Measurements from ENCODE around the gene DOCK7. TPM values are rescaled to one million over a fixed set of nuclear protein-coding genes. Genes with fewer than 3 reads are reported as not detected.
"Not testable (repeated sequence)": the region's sequence is repeated elsewhere in the genome, so short reads cannot be mapped to it uniquely, and the experiment has no call there.

The DOCK7 gene
- total RNA-seq, 1 experiment from 2014 or later, result 70.1 TPM

DNA sequence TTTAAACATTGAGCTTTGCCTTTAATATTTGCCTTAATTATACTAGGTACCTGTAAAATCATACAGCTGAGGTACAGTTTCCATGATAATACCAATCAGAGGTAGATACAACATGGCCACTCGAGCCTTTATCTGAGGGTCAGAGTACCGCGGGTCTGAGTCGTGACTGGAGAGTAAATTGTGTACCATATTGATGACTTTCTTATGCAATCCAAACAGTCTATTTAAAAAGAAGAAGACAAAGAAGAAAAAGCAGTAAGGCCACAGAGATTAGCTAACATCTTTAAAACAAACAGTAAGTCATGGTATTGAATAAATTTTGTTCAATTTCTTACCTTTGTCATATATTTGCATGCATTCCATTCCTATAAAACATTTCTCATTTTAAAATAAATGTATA is 159.0 kb downstream of the DOCK7 start:
- Histone ChIP-seq H3K9me3 (ENCODE audit: low read length) (no peaks in the 10 kb centered on the region), H3K4me1 (ENCODE audit: insufficient read depth, low read length) (no peaks in the 10 kb centered on the region), H3K4me2 (ENCODE audit: low read length) (no peak overlapping the region), H4K20me1 (ENCODE audit: low read length) (no peaks in the 10 kb centered on the region), H2AFZ (ENCODE audit: low read length) (no peak overlapping the region), H3K27ac (ENCODE audit: low read length) (no peak overlapping the region), H3K9ac (ENCODE audit: low read length) (no peak overlapping the region), H3K9me2 (replicated peaks; ENCODE audit: low read length) (no peaks in the 10 kb centered on the region), H3F3A (ENCODE audit: low read length, unreplicated experiment) (no peaks in the 10 kb centered on the region), H3K4me3 (ENCODE audit: low read length) (no peak overlapping the region), H3K27me3 (ENCODE audit: low read length) (no peaks in the 10 kb centered on the region), H3K79me2 (ENCODE audit: low read length) (no peaks in the 10 kb centered on the region), H3K36me3 (ENCODE audit: low read depth, low read length) (no peaks in the 10 kb centered on the region)
- DNase-seq (no peak), ATAC-seq (no peak)
- POLR2A ChIA-PET (ENCODE audit: unreplicated experiment), result no interaction called here
- TF ChIP-seq EZH2phosphoT487 (IDR thresholded peaks at IDR 0.05; ENCODE audit: borderline replicate concordance, low read length), result no peak
- TF ChIP-seq EZH2 (IDR thresholded peaks at IDR 0.05; ENCODE audit: low read length, unreplicated experiment), result no peak
- TF ChIP-seq, protein P1, sequence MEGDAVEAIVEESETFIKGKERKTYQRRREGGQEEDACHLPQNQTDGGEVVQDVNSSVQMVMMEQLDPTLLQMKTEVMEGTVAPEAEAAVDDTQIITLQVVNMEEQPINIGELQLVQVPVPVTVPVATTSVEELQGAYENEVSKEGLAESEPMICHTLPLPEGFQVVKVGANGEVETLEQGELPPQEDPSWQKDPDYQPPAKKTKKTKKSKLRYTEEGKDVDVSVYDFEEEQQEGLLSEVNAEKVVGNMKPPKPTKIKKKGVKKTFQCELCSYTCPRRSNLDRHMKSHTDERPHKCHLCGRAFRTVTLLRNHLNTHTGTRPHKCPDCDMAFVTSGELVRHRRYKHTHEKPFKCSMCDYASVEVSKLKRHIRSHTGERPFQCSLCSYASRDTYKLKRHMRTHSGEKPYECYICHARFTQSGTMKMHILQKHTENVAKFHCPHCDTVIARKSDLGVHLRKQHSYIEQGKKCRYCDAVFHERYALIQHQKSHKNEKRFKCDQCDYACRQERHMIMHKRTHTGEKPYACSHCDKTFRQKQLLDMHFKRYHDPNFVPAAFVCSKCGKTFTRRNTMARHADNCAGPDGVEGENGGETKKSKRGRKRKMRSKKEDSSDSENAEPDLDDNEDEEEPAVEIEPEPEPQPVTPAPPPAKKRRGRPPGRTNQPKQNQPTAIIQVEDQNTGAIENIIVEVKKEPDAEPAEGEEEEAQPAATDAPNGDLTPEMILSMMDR (conservative IDR thresholded peaks at IDR 0.05; ENCODE audit: low read depth, low read length), result no peak
- CTCF ChIA-PET, result interaction anchor here (0.7 kb wide), 1 partner anchor 10 kb away, joined by 6 read pairs; no protein-coding TSS in a partner anchor
- BruUV-seq (replicated peaks), result no TSS peak
- intact Hi-C loops (cut with micrococcal nuclease), result no loop called here

DNA sequence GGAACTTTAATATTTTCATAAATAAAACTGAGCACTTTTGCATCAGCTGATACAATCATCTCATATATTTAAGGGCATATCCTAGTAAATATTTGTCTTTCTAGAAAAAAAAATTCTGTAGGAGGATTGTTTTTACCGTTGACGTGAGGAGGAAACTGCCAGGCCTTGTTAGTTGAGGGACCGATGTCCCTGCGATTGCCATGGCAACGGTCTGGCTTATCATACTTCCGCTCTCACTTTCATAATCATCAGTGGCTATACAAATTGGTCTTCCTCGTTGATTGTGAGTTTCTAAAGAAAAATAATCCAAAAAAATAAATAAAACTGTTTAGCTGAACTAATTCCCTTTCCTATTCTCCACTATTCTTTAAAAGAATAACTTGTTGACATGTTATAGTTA is 160.2 kb downstream of the DOCK7 start:
- ChIA-PET POLR2A (ENCODE audit: unreplicated experiment) (no interaction called here), CTCF (no interaction called here)
- H3K4me1 ChIP-seq (ENCODE audit: insufficient read depth, low read length), result no peaks in the 10 kb centered on the region
- no peaks in the 10 kb centered on the region for H3K9me3 ChIP-seq (ENCODE audit: low read length)
- BruUV-seq (replicated peaks), result no TSS peak
- H3K36me3 ChIP-seq (ENCODE audit: low read depth, low read length), result no peaks in the 10 kb centered on the region
- H3K9ac ChIP-seq (ENCODE audit: low read length), result no peak overlapping the region
- no peak for DNase-seq
- intact Hi-C loops (cut with micrococcal nuclease), result no loop called here
- TF ChIP-seq EZH2 (IDR thresholded peaks at IDR 0.05; ENCODE audit: low read length, unreplicated experiment) (no peak), EZH2phosphoT487 (IDR thresholded peaks at IDR 0.05; ENCODE audit: borderline replicate concordance, low read length) (no peak)
- TF ChIP-seq, protein P1 (conservative IDR thresholded peaks at IDR 0.05; ENCODE audit: low read depth, low read length), result no peak
- H3K4me3 ChIP-seq (ENCODE audit: low read length), result no peak overlapping the region
- H3K27ac ChIP-seq (ENCODE audit: low read length), result no peak overlapping the region
- H3F3A ChIP-seq (ENCODE audit: low read length, unreplicated experiment), result no peaks in the 10 kb centered on the region
- no peaks in the 10 kb centered on the region for H4K20me1 ChIP-seq (ENCODE audit: low read length)
- no peaks in the 10 kb centered on the region for H3K79me2 ChIP-seq (ENCODE audit: low read length)
- H3K9me2 ChIP-seq (replicated peaks; ENCODE audit: low read length), result no peaks in the 10 kb centered on the region
- H3K27me3 ChIP-seq (ENCODE audit: low read length), result no peaks in the 10 kb centered on the region
- H2AFZ ChIP-seq (ENCODE audit: low read length), result no peak overlapping the region
- no peak for ATAC-seq
- H3K4me2 ChIP-seq (ENCODE audit: low read length), result no peak overlapping the region

DNA sequence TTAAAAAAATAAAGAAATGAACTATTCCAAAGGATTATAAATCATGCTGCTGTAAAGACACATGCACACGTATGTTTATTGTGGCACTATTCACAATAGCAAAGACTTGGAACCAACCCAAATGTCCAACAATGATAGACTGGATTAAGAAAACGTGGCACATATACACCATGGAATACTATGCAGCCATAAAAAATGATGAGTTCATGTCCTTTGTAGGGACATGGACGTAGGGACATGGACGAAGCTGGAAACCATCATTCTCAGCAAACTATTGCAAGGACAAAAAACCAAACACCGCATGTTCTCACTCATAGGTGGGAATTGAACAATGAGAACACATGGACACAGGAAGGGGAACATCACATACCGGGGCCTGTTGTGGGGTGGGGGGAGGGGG is 160.8 kb downstream of the DOCK7 start:
- H3K27ac ChIP-seq (ENCODE audit: low read length); H3K36me3 ChIP-seq (ENCODE audit: low read depth, low read length); H3K9ac ChIP-seq (ENCODE audit: low read length); ATAC-seq; H3K4me3 ChIP-seq (ENCODE audit: low read length); H3K9me3 ChIP-seq (ENCODE audit: low read length); BruUV-seq (replicated peaks); intact Hi-C loops (cut with micrococcal nuclease); H3K27me3 ChIP-seq (ENCODE audit: low read length); H4K20me1 ChIP-seq (ENCODE audit: low read length); H3K9me2 ChIP-seq (replicated peaks; ENCODE audit: low read length); H2AFZ ChIP-seq (ENCODE audit: low read length); DNase-seq; H3K4me2 ChIP-seq (ENCODE audit: low read length); CTCF ChIA-PET; H3K4me1 ChIP-seq (ENCODE audit: insufficient read depth, low read length); POLR2A ChIA-PET (ENCODE audit: unreplicated experiment); H3K79me2 ChIP-seq (ENCODE audit: low read length); H3F3A ChIP-seq (ENCODE audit: low read length, unreplicated experiment): not testable (repeated sequence)
